Glomerular visceral epithelial cell (primary cell): Measurements from ENCODE around the gene GINM1.

Experiments
- DNase-seq: peaks from one replicate; pipeline ENCODE4 v3.0.0-alpha.2; 2016; ENCODE audit errors: extremely low spot score

GINM1 gene

GRCh38 chr6:149565527-149566409, at the start of gene GINM1:
Gene GINM1 (plus strand): TSS chr6:149566375. CDS start chr6:149566415, 40 bp downstream.
- DNase-seq = peak; percentile 97

- no peak for DNase-seq
Measured at GRCh38 chr6:149529650-149530049, 36.5 kb upstream of the GINM1 start.

GRCh38 chr6:149534742-149535141, 31.4 kb upstream of the GINM1 start:
- no peak for DNase-seq

GRCh38 chr6:149541139-149541538, 25.0 kb upstream of the GINM1 start:
- no peak for DNase-seq

- no peak for DNase-seq
Measured at GRCh38 chr6:149544646-149545257, 21.4 kb upstream of the GINM1 start.

- DNase-seq = peak; percentile 69
Measured at GRCh38 chr6:149545258-149545753, 20.9 kb upstream of the GINM1 start.

- DNase-seq = peak; percentile 97
Measured at GRCh38 chr6:149545754-149546471, 20.3 kb upstream of the GINM1 start, which contains the start of gene PPIL4. Gene PPIL4 (minus strand): TSS chr6:149546043. CDS start chr6:149546005, 38 bp downstream.

GRCh38 chr6:149551920-149552319, 14.3 kb upstream of the GINM1 start:
- no peak for DNase-seq

- no peak for DNase-seq
Measured at GRCh38 chr6:149558029-149558428, 8.1 kb upstream of the GINM1 start.

- no peak for DNase-seq
Measured at GRCh38 chr6:149559389-149559788, 6.8 kb upstream of the GINM1 start.

- DNase-seq = peak; percentile 15
Measured at GRCh38 chr6:149560736-149561135, 5.4 kb upstream of the GINM1 start.

GRCh38 chr6:149563203-149563927, 2.8 kb upstream of the GINM1 start:
- DNase-seq = peak; percentile 45

GRCh38 chr6:149563928-149564325, 2.2 kb upstream of the GINM1 start:
- DNase-seq = no peak

GRCh38 chr6:149566410-149567193, 427 bp downstream of the GINM1 start:
- peak; percentile 61 for DNase-seq

GRCh38 chr6:149567194-149567586, 1.0 kb downstream of the GINM1 start:
- DNase-seq = no peak

- no peak for DNase-seq
Measured at GRCh38 chr6:149567945-149568585, 1.9 kb downstream of the GINM1 start.

- DNase-seq = no peak
Measured at GRCh38 chr6:149580880-149581279, 14.7 kb downstream of the GINM1 start.

GRCh38 chr6:149581349-149581748, 15.2 kb downstream of the GINM1 start:
- no peak for DNase-seq

- DNase-seq = no peak
Measured at GRCh38 chr6:149586149-149586548, 20.0 kb downstream of the GINM1 start.

- no peak for DNase-seq
Measured at GRCh38 chr6:149592983-149593382, 26.8 kb downstream of the GINM1 start.
